ENCODE data around the gene CARD6. TPM values are rescaled to one million over a fixed set of nuclear protein-coding genes. Genes with fewer than 3 reads are reported as not detected.
"Not testable (repeated sequence)": the region's sequence is repeated elsewhere in the genome, so short reads cannot be mapped to it uniquely, and the experiment has no call there.

The CARD6 gene
- total and polyA plus RNA-seq, 3 donors from 2014 or later = 3.0 to 4.8 (median 3.1) TPM

DNA sequence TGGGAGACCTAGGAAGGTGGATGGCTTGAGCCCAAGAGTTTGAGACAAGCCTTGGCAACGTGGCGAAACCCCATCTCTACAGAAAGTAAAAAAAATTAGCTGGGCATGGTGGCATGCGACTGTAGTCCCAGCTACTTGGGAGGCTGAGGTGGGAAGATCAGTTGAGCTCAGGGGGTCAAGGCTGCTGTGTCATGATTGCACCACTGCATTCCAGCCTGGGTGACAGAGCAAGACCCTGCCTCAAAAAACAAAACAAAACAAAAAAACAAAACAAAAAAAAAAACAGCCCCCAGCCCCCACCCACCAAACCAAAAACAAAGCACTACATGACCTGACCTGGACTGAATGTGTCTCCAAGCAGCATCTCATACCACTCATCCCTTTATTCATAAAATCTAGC, 34.8 kb downstream of the CARD6 start:
- TF ChIP-seq, protein P1, sequence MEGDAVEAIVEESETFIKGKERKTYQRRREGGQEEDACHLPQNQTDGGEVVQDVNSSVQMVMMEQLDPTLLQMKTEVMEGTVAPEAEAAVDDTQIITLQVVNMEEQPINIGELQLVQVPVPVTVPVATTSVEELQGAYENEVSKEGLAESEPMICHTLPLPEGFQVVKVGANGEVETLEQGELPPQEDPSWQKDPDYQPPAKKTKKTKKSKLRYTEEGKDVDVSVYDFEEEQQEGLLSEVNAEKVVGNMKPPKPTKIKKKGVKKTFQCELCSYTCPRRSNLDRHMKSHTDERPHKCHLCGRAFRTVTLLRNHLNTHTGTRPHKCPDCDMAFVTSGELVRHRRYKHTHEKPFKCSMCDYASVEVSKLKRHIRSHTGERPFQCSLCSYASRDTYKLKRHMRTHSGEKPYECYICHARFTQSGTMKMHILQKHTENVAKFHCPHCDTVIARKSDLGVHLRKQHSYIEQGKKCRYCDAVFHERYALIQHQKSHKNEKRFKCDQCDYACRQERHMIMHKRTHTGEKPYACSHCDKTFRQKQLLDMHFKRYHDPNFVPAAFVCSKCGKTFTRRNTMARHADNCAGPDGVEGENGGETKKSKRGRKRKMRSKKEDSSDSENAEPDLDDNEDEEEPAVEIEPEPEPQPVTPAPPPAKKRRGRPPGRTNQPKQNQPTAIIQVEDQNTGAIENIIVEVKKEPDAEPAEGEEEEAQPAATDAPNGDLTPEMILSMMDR (IDR thresholded peaks at IDR 0.05) = no peak
- no peak for TF ChIP-seq POLR2A (IDR thresholded peaks at IDR 0.05)
- no peak for DNase-seq
- Histone ChIP-seq H3K36me3 (ENCODE audit: low read depth, missing control alignments) (no peaks in the 10 kb centered on the region), H3K27ac (no peak overlapping the region), H3K4me3 (no peak overlapping the region), H3K27me3 (no peaks in the 10 kb centered on the region), H3K9me3 (no peaks in the 10 kb centered on the region), H3K4me1 (no peaks in the 10 kb centered on the region)
- 80 to 81% methylated on average over 3 of the region's 3 CpGs for WGBS, 2 donors
- intact Hi-C loops (cut with DNase I; ENCODE audit: low total_unique reads) = no loop called here

DNA sequence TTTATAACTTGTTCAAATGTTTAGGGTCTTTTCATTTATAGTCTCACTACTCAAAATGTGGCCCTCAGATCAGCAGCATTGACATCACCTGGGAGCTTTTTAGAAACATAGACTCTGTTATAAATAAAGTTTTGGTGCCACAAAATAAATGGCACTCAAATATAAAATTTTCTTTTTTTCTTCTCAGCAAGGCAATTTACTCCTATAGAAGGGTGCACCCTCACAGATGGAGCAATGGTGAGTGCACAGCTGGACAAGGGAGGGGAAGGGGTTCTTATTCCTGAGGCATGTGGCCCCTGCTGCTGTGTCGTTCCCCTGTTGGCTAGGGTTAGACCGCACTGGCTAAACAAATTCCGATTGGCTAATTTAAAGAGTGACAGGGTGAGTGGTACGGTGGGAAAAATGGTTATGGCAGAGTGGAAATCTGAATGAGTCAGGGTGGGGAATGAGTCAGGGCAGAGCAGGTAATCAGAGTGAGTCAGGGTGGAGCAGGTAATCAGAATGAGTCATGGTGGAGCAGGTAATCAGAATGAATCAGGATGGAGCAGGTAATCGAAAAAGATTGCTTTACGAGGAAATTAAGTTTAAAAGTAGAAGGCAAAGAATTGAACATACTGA, 36.3 kb downstream of the CARD6 start:
- no peaks in the 10 kb centered on the region for H3K36me3 ChIP-seq (ENCODE audit: low read depth, missing control alignments)
- H3K9me3 ChIP-seq = no peaks in the 10 kb centered on the region
- H3K4me3 ChIP-seq = no peak overlapping the region
- intact Hi-C loops (cut with DNase I; ENCODE audit: low total_unique reads) = no loop called here
- DNase-seq = no peak
- H3K27ac ChIP-seq = no peak overlapping the region
- no peaks in the 10 kb centered on the region for H3K4me1 ChIP-seq
- H3K27me3 ChIP-seq = no peaks in the 10 kb centered on the region
- WGBS, 2 donors = 89 to 90% methylated on average over 6 of the region's 6 CpGs
- no peak for TF ChIP-seq POLR2A (IDR thresholded peaks at IDR 0.05)
- TF ChIP-seq, protein P1 (IDR thresholded peaks at IDR 0.05) = no peak

DNA sequence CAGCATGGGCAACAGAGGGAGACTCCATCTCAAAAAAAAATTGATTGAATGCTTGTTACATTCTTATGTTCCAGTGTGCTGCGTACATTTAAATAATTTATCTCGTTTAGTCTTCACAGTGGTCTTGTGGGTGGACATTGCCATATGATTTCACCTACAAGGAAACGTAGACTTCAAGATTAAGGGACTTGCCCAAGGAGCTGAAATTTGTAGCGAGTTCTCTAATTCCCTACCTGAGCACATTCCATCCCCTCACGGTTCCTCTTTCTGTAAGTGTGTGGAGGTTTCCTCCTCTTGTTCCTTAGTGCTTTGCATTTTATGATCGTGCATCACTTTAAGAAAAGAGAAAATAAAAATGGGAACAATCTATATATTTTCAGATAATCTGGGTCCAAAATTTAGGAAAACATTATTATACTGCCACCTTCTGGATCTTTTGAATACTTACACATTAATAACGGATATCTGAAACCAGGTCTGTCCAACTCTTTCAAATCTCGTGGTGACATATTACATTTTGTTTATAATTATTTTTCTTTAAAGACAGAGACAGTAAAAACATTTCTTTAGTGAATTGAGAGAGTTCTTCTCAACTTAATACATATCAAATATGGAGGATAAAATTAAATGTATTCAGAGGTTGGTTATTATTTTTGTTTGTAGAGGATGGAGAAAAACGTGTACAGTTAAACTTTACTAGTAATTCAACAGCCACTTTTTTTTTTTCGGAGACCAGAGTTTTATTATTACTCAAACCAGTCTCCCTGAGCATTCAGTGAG, 38.2 kb downstream of the CARD6 start:
- H3K36me3 ChIP-seq (ENCODE audit: low read depth, missing control alignments) = no peaks in the 10 kb centered on the region
- no peak overlapping the region for H3K27ac ChIP-seq
- H3K27me3 ChIP-seq = no peaks in the 10 kb centered on the region
- no peaks in the 10 kb centered on the region for H3K9me3 ChIP-seq
- DNase-seq = no peak
- TF ChIP-seq, protein P1 (IDR thresholded peaks at IDR 0.05) = peak; percentile 8 to 61 (median 33)
- TF ChIP-seq POLR2A (IDR thresholded peaks at IDR 0.05) = no peak
- H3K4me3 ChIP-seq = no peak overlapping the region
- WGBS, 2 donors = 26 to 27% methylated on average over 10 of the region's 10 CpGs
- H3K4me1 ChIP-seq = no peaks in the 10 kb centered on the region
- intact Hi-C loops (cut with DNase I; ENCODE audit: low total_unique reads) = no loop called here

DNA sequence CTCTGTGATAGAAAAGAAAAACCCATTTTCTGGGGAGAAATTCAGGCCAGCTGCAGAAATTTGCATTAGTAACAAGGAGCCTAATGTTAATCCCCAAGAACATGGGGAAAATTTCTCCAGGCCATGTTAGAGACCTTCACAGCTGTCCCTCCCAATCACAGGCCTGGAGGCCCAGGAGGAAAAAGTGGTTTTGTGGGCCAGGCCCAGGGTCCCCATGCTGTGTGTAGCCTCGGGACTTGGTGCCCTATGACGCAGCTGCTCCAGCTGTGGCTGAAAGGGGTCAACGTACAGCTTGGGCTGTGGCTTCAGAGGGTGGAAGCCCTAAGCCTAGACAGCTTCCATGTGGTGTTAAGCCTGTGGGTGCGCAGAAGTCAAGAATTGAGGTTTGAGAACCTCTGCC, 41.1 kb downstream of the CARD6 start:
- no peaks in the 10 kb centered on the region for H3K27me3 ChIP-seq
- no peak overlapping the region for H3K27ac ChIP-seq
- H3K4me1 ChIP-seq = no peaks in the 10 kb centered on the region
- TF ChIP-seq, protein P1 (IDR thresholded peaks at IDR 0.05) = no peak
- TF ChIP-seq POLR2A (IDR thresholded peaks at IDR 0.05) = no peak
- no peaks in the 10 kb centered on the region for H3K36me3 ChIP-seq (ENCODE audit: low read depth, missing control alignments)
- no peak for DNase-seq
- H3K9me3 ChIP-seq = no peaks in the 10 kb centered on the region
- no peak overlapping the region for H3K4me3 ChIP-seq
- 95 to 100% methylated on average over 3 to 4 of the region's 4 CpGs for WGBS, 2 donors
- intact Hi-C loops (cut with DNase I; ENCODE audit: low total_unique reads) = no loop called here

DNA sequence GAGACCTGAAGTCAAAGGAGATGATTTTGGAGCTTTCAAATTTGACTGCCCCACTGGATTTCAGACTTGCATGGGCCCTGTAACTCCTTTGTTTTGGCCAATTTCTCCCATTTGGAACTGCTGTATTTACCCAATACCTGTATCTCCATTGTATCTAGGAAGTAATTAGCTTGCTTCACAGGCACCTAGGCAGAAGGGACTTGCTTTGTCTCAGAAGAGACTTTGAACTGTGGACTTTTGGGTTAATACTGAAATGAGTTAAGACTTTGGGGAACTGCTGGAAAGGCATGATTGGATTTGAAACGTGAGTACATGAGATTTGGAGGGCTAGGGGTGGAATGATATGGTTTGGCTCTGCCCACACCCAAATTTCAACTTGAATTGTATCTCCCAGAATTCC, 41.9 kb downstream of the CARD6 start:
- DNase-seq; H3K27ac ChIP-seq; H3K9me3 ChIP-seq; H3K4me3 ChIP-seq; H3K36me3 ChIP-seq (ENCODE audit: low read depth, missing control alignments); H3K4me1 ChIP-seq; intact Hi-C loops (cut with DNase I; ENCODE audit: low total_unique reads); H3K27me3 ChIP-seq: not testable (repeated sequence)
- whole genome bisulfite sequencing, 2 donors = 59 to 80% methylated on average over 1 of the region's 1 CpG

DNA sequence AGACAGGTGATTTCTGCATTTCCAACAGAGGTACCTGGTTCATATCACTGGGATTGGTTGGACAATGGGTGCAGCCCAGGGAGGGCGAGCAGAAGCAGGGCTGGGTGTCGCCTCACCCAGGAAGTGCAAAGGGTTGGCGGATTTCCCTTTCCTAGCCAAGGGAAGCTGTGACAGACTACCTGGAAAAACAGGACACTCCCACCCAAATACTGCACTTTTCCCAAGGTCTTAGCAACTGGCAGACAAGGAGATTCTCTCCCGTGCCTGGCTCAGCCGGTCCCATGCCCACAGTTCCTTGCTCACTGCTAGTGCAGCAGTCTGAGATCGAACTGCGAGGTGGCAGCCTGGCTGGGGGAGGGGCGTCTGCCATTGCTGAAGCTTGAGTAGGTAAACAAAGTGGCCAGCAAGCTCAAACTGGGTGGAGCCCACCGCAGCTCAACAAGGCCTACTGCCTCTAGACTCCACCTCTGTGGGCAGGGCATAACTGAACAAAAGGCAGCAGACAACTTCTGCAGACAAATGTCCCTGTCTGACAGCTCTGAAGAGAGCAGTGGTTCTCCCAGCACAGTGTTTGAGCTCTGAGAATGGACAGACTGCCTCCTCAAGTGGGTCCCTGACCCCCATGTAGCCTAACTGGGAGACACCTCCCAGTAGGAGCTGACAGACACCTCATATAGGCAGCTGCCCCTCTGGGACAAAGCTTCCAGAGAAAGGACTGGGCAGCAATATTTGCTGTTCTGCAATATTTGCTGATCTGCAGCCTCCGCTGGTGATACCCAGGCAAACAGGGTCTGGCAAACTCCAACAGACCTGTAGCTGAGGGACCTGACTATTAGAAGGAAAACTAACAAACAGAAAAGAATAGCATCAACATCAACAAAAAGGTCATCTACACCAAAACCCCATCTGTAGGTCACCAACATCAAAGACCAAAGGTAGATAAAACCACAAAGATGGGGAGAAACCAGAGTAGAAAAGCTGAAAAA, 54.6 kb downstream of the CARD6 start:
- H3K4me1 ChIP-seq; H3K27me3 ChIP-seq; H3K4me3 ChIP-seq; DNase-seq; intact Hi-C loops (cut with DNase I; ENCODE audit: low total_unique reads); H3K36me3 ChIP-seq (ENCODE audit: low read depth, missing control alignments); H3K27ac ChIP-seq; H3K9me3 ChIP-seq: not testable (repeated sequence)
- WGBS, 2 donors = 82 to 93% methylated on average over 5 to 10 of the region's 10 CpGs
